ENCODE data around the gene PPM1K.

PPM1K gene

GRCh38 chr4:88216395-88216794, 68.0 kb downstream of the PPM1K start:
- DNase-seq, result no peak

- DNase-seq, result no peak
These were observed 69.0 kb downstream of the PPM1K start for GRCh38 chr4:88215351-88215750.

GRCh38 chr4:88212253-88212561, 72.2 kb downstream of the PPM1K start:
- no peak for DNase-seq

- peak; percentile 38 for DNase-seq
These were observed 72.7 kb downstream of the PPM1K start for GRCh38 chr4:88211473-88212252.

GRCh38 chr4:88208156-88208555, 76.2 kb downstream of the PPM1K start:
- DNase-seq, result no peak
